HG02885 (cell line): Measurements from ENCODE around the gene GABBR1.

Source experiments
- ATAC-seq: cut with Tn5 transposase; IDR thresholded peaks from one replicate; pipeline ENCODE4 v1.9.1; 2021; ENCODE audit warnings: mild to moderate bottlenecking; ENCODE audit not compliant: unreplicated experiment, poor library complexity

Gene GABBR1

DNA sequence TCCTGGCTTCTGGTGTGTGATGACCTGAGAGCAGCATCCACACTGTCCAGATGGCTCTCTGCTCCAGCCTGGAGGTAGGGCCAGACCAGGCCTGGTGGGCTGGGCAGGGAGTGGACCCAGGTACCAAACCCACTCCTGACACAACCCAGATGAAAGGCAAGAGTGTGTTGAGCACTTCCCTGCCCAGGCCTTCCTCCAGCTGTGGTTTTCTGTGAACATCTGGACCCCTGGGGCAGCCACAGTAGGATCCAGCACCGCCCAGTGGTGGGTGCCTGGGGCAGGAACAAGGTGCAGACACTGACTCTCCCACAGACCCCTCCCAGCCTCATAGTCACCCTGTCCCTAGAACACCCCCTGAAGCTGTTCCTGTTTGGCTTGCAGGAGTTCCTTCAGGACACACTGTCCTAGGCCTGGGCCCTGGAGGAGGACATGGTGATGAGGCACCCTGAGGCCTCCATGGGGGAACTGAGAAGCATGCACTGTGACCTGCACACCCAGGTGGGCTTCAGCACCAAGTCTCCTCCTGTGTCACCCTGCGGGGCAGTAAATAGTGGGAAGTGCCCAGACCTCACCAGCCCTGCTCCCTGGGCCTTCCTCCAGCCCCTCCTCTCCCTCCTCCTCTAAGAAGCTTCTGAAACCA is 102.2 kb downstream of the GABBR1 start:
- ATAC-seq = no peak

DNA sequence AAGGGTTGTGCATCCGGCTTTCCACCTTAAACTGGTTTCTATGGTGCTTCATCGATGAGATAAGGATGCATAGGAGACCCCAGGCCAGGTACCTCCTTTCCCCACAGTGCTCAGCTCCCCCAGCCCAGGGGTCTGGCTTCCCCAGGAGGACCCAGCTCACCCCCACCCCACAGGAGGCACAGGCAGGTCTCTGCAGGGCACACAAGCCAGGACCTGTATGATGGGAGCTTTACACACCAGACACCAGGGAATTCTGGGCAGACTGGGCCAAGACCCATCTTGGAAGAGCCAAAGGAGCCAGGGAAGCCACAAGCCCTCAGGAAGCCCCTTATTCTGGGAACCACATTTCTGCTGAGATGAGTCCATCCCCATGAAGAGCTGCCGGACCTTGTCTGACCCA is 103.0 kb downstream of the GABBR1 start:
- no peak for ATAC-seq

GRCh38 chr6:29528988-29529560 is 103.9 kb downstream of the GABBR1 start:
- no peak for ATAC-seq

DNA sequence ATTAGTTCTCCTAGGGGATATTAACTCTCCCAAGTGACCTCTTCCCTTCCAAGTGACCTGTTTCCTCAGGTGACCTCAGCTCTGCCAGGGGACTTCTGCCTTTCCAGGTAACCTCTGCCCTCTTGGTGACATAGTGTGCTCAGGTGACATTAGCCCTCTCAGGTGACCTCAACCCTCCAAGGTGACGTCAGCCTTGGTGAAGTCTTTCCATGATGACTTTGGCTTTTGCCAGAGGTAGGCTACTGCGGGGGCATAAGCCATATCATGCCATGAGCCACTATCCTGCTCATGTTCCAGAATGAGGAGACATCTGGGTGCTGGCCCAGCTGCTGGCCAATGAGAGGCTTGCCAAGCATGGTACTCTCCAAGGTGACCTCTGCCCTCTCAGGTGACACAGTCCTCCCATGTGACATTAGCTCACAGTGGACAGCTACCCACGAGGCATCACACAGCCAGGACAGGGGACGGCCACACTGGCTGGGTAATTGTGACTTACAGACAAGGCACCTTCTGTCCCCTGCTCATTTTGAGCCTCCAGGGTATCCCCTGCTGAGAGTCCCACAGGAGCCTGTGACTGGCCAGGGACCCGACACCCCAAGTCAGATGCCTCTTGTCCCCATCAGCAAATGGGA is 104.6 kb downstream of the GABBR1 start:
- no peak for ATAC-seq

DNA sequence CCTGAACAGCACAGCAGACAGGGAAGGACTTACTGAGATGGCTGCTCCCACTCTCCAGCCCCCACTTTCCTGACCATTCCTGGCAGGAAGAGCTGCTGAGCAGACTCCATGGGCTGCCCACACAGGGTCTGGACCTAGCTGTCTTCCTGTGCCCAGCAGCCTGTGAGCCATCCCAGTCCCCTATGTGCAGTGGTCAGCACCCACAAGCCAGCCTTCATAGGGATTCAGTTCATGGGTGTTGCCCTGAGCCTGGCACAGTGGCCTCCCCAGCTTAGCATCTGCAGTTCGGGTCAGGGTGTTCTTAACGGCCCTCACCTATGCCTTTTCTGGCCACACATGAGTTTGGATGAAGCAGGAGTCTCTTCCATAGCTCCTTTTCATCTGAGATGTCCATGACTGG is 105.4 kb downstream of the GABBR1 start:
- ATAC-seq = no peak

DNA sequence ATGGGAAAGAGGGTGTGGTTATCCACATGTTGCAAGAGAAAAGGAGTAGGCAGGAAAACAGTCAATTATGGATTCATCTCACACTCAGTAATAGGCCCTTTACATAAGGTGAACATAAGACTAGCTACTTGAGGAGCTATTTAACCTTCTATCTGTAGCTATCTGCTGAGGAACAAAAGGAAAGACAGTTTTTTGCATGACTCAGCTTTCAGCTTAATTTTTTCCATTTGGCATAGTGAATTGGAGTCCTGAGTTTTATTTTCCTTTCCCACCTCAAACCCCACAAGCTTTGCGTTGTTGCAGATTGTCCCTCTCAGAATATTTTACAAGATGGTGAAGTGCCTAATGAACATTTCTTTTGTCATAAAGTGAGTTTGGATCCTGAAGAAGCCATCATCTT is 105.9 kb downstream of the GABBR1 start:
- no peak for ATAC-seq

GRCh38 chr6:29525311-29525639 is 107.7 kb downstream of the GABBR1 start:
- no peak for ATAC-seq

DNA sequence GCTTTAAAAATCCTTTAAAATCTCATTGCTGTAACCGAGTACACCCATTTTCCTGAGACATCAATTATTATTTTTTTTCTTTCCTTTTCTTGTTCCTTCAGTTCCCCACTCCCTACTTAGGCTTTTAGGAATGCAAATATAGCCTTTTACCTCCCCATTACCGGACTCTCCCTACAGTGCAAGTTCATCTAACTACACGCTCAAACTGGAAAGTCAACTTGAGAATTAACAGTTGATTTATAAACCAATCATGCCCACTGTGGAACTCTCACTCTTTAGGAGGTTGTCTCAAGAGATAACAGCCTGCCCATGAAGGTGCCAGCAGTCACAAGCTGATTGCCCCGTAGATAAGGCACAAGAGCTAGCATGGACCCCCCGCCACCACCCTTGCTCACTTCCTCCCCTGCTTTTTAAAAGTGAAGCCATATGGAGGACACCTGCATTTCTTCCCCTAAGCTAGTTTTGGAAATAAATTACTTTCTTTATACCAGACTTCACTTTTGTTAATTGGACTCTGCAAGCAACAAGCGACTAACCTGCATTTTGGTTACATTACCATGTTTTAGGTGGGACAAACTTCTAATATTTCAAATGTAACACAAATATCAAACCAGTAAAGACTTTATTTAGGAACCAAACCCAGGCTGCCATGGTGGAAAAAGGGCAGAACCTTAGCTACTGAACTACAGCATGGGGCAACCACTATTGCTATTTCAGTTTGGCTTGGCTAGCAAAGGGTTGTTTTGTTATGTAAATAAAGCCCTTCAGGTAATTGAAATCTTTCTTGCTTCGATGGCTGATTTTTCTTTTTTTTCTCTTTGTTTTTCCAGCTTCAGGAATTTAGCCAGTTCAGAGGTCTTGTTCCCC is 108.3 kb downstream of the GABBR1 start:
- ATAC-seq = no peak

DNA sequence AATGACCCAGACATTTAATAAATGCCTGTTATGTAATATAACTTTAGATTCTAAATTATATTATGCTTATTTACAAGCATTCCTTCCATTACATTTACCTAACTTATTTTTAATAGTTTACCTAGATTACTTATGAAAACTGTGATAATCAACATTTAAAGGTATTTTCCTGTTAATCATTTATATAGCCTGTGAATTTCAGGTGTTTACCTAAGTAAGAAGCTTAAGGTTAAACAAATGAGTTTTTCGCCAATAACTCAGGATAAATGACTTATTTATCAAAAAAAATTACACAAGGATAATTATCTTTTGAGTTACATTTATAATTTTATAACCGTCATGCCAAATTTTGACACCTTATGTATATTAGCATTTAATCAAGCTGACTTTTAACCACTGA is 108.9 kb downstream of the GABBR1 start:
- ATAC-seq = no peak

- no peak for ATAC-seq
Observed at GRCh38 chr6:29522227-29522626, 110.8 kb downstream of the GABBR1 start.

- ATAC-seq = no peak
Observed at GRCh38 chr6:29521006-29521680, 111.8 kb downstream of the GABBR1 start.

GRCh38 chr6:29520232-29520631 is 112.8 kb downstream of the GABBR1 start:
- ATAC-seq = no peak

DNA sequence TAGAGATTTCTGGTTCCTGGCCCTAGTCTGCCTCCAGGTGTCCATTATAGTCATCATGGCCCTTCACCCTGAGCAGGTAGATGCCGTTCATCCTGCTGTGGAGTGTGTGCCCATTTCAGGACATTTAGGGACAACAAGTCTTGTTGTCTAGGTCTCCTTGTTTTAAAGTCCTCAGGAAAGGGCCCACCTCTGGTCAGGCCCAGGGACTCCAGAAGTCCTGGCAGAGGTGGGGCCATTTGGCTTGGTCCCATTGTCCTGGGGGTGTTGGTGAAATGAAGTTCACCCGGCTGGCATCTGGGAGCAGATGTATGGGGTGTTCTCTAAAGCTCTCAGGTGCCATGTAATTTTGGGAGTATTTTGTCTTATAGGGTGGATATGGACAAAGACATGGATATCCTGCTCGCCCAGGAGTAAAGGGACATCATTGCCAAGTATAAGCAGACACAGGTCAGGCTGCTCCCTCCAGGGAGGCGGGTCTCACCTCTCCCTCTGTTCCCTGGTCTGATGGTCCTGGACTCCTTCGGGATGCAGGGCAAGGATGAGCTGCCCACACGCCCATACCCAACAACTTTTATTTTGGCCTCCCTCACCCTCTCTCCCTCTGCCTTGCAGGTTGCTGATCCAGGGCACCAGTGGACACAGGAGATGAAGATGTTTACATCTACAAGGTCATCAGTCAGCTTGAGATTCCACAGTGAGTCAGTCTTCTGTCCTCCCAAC is 113.5 kb downstream of the GABBR1 start:
- no peak for ATAC-seq

- ATAC-seq = no peak
Observed at GRCh38 chr6:29517728-29518440, 115.1 kb downstream of the GABBR1 start.

- no peak for ATAC-seq
Observed at GRCh38 chr6:29517245-29517644, 115.7 kb downstream of the GABBR1 start.

DNA sequence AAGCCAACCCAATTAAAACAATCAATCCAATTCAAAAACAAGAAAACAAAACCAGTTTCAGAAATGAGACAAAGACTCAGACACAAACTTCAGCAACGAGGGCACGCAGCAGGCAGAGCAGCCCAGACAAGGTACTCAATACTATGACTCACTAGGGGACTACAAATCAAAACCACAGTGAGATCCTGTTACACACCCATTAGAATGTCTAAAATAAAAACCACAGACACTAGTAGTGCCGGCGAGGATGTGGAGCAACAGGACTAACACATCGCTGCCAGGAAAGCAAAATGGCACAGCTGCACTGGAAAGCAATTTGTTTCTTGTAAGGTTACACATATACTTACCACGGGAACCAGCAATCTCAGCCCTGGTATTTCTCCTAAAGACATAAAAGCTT is 116.9 kb downstream of the GABBR1 start:
- no peak for ATAC-seq

DNA sequence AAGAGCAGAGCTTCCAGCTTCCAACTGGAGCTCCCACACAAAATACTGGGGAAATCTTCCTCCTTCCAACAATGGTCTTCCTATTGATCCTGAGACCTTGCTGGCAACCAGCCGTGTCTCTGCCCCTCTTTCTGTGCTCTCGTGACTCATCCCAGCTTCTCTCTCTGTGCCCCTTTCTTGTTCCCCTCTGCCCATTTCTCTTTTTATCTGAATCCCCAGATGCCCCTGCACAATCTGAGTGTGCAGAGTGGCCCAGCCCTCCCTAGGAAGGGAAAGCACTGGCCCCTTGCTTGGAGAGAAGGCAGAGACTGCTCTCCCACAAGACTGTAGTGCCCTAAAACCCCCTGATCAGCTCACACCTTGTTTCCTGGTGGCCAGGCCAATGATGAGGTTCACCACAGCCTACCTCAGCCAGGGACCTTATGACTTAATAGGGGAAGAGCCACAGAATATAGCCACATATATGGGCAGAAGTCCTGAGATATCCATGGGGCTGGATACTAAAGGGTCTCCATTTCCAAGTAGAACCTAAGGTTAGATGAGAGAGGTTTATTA is 122.2 kb downstream of the GABBR1 start:
- no peak for ATAC-seq

DNA sequence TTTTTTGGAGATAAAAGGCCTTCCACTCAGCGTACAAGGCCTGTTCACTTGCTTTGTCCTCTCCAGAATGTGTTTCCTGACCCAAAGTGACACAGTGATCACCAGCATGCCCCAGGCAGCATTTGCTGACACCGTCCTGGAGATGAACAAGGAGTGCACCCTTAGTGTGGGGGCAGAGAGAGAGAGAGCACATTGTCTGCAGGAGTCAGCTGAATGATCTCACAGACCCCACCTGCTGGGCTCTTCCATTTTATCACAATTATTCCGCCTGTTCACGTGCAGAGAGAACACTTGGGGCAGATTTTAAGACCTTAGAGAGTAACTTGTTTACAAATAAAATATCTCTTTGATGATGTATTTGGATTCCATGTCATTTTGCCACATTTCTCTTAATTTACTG is 122.8 kb downstream of the GABBR1 start:
- no peak for ATAC-seq
